Prostate gland (tissue), 2 donors: ENCODE measurements around the gene PRCC. TPM values are rescaled to one million over a fixed set of nuclear protein-coding genes. Genes with fewer than 3 reads are reported as not detected.
"Not testable (repeated sequence)": the region's sequence is repeated elsewhere in the genome, so short reads cannot be mapped to it uniquely, and the experiment has no call there.

Source experiments
- DNase-seq: peaks from one replicate; pipeline ENCODE4 v3.0.0-alpha.2; 2019; ENCODE audit warnings: low spot score
- H3K27ac ChIP-seq, 2 donors: fragments of 200-600 bp; sonication (generic); 2 replicates each; pipeline ENCODE4 v1.5.1; 2017 to 2019
- H3K27me3 ChIP-seq: fragments of 200-600 bp; sonication (generic); replicated peaks from 2 replicates; pipeline ENCODE4 v1.5.1; 2019; ENCODE audit not compliant: insufficient read depth
- H3K36me3 ChIP-seq, 2 donors: fragments of 200-600 bp; sonication (generic); 1 replicate in 1 of 2; 2 replicates in 1 of 2; pipeline versions ENCODE4 v1.5.1 to v1.8.1; 2017 to 2019
- H3K4me1 ChIP-seq: fragments of 200-600 bp; sonication (generic); replicated peaks from 2 replicates; pipeline ENCODE4 v1.5.1; 2019
- H3K4me3 ChIP-seq, 2 donors: fragments of 200-600 bp; sonication (generic); 2 replicates each; pipeline ENCODE4 v1.5.1; 2017 to 2019
- H3K9me3 ChIP-seq: fragments of 200-600 bp; sonication (generic); 2 replicates; pipeline ENCODE4 v1.5.1; 2017
- POLR2A ChIP-seq: fragments of 450-650 bp; IDR thresholded peaks from one replicate; pipeline ENCODE4 v1.6.1; 2016; ENCODE audit warnings: antibody characterized with exemption, mild to moderate bottlenecking
- POLR2AphosphoS5 ChIP-seq: sonication (generic); formaldehyde crosslinking; IDR thresholded peaks from one replicate; pipeline ENCODE4 v1.6.1; 2017; ENCODE audit warnings: antibody characterized with exemption
- WGBS: methylation state at CpG from one replicate; pipeline ENCODE4 v1.1.5; 2018; 5-methylcytosine and 5-hydroxymethylcytosine counted together
- intact Hi-C: fragments of 100-400 bp; cut with DNase I; formaldehyde crosslinking; loops from one replicate; pipeline ENCODE4 v1.14.2; 2022
- total RNA-seq, 2 donors: library from RNA; depleted of rRNA; stranded (reverse); fragments of >200 nt; gene quantifications; one replicate each; pipeline ENCODE4 v1.1.0, GENCODE V29; 2016
- TF ChIP-seq, protein P1 (sequence below), 4 experiments: fragments of 200-600 bp in 2 of 4; fragments of 450-650 bp in 2 of 4; sonication (generic) in 2 of 4; IDR thresholded peaks; 1 replicate in 3 of 4; 2 replicates in 1 of 4; pipeline ENCODE4 v1.5.1; 2016 to 2019; ENCODE audit warnings: antibody characterized with exemption in 4 of 4, mild to moderate bottlenecking in 2 of 4, moderate library complexity in 2 of 4

PRCC gene
- total RNA-seq, 2 donors from 2014 or later: 33.0 to 61.5 TPM

DNA sequence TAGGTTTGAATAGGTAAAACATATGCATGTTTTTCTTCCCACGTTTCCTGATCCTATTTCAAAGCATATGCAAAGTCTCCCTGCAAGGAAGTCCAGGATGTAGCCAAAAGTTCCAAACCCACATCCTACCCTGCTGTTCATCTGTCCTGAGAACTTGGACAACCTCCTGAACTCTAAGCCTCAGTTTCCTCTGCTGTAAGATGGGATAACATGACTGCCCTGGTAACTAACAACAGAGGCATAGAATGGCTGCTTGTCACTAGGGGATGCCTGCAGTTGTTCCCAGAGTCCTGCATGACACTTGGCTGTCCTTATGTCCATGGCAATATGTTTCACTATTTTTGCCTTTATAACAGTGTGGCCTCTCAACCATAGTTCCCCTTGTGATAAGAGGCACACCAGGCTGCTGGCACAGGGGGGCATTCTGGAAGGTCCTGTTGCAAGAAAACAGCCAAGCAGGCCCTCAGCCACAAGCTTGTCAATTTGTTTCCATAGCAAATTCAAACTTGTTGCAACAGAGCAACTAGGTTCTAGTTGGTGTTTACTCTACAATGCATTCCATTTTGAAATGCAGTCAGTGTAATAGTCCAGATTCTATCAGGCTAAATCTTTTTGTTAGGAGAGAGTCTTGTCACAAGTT, 14.4 kb upstream of the PRCC start:
- Histone ChIP-seq H3K9me3 (no peaks in the 10 kb centered on the region), H3K27ac (peak overlapping the region; percentile 96 to 97), H3K36me3 (no peaks in the 10 kb centered on the region), H3K4me3 (peak overlapping the region in 1 of 2 donors; percentile 99), H3K4me1 (peaks cover 11% of the 10 kb centered on the region), H3K27me3 (no peaks in the 10 kb centered on the region)
- intact Hi-C loops: no loop called here
- WGBS: 0% methylated on average over 1 of the region's 1 CpG
- TF ChIP-seq POLR2AphosphoS5 (peak; percentile 27), POLR2A (no peak)
- TF ChIP-seq, protein P1, sequence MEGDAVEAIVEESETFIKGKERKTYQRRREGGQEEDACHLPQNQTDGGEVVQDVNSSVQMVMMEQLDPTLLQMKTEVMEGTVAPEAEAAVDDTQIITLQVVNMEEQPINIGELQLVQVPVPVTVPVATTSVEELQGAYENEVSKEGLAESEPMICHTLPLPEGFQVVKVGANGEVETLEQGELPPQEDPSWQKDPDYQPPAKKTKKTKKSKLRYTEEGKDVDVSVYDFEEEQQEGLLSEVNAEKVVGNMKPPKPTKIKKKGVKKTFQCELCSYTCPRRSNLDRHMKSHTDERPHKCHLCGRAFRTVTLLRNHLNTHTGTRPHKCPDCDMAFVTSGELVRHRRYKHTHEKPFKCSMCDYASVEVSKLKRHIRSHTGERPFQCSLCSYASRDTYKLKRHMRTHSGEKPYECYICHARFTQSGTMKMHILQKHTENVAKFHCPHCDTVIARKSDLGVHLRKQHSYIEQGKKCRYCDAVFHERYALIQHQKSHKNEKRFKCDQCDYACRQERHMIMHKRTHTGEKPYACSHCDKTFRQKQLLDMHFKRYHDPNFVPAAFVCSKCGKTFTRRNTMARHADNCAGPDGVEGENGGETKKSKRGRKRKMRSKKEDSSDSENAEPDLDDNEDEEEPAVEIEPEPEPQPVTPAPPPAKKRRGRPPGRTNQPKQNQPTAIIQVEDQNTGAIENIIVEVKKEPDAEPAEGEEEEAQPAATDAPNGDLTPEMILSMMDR (IDR thresholded peaks at IDR 0.05): no peak
- DNase-seq: no peak

DNA sequence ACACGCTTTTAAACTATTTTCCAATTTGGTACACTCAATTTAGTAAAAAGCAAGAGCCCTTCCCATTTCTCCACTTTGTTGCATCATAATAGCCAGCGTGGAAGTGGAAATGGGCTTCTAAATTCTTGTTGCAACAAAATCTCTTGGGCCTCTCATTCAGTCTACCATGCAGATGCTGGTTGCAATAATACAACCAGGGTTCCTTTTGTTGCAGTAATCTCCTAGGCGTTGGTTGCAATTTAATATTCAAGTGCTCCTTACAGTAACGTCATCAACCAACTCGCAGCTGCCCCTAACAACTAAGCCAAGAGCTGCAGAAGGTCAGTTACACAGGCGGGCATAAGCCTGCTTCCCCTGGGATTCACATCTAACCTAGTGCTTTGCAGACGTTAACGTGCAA, 13.1 kb upstream of the PRCC start:
- WGBS: 82% methylated on average over 8 of the region's 8 CpGs
- TF ChIP-seq, protein P1 (IDR thresholded peaks at IDR 0.05): no peak
- TF ChIP-seq POLR2AphosphoS5: no peak
- no peak for TF ChIP-seq POLR2A
- no peak for DNase-seq

DNA sequence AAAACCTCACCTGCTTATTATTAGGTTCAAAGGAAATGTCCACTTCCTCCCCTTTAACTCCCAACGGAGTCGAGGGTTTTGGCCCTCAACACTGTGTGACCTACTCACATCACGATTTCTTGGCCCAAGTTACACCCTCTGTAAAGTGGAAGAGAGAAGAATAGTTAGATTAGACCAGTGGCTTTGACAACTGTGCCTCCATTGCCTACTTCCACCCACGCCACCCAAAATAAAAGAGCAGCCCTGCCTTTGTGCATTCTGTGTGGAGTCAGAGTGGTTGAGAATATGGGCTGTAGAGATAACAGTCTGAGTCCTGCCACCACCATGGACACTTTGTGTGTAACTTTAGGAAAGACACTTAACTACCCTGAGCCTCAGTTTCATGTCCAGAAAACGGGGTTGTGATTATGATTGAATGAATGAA, 11.8 kb upstream of the PRCC start:
- Histone ChIP-seq H3K36me3 (no peaks in the 10 kb centered on the region), H3K27ac (no peak overlapping the region), H3K9me3 (no peaks in the 10 kb centered on the region), H3K27me3 (no peaks in the 10 kb centered on the region), H3K4me3 (no peak overlapping the region), H3K4me1 (no peaks in the 10 kb centered on the region)
- intact Hi-C loops: no loop called here
- 73% methylated on average over 5 of the region's 5 CpGs for WGBS
- TF ChIP-seq POLR2A: no peak
- TF ChIP-seq POLR2AphosphoS5: no peak
- TF ChIP-seq, protein P1 (IDR thresholded peaks at IDR 0.05): no peak
- DNase-seq: no peak

More for the DNA sequence above, 13.1 kb upstream of the PRCC start:
- H3K36me3 ChIP-seq: no peaks in the 10 kb centered on the region
- no peaks in the 10 kb centered on the region for H3K27me3 ChIP-seq
- intact Hi-C loops: no loop called here
- H3K4me3 ChIP-seq: no peak overlapping the region
- no peak overlapping the region for H3K27ac ChIP-seq
- no peaks in the 10 kb centered on the region for H3K9me3 ChIP-seq
- H3K4me1 ChIP-seq: peaks cover under 1% of the 10 kb centered on the region

DNA sequence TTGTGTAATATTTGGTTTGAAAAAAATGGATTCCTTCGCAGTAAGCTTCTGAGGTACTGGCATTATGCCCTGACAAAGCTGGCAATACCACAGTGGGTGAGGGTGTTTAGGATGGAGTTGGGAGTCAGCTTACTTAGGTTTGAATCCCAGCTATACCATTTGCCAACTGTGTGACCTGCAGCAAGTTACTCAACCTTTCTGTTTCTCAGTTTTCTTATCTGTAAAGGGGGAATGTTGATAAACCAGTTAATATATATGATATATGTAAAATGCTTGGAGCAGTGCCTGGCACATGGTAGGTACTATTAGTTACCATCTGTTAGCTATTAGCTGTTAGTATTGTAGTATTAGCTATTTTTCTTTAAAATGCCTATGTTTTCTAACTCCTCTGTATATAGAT, 11.0 kb upstream of the PRCC start:
- Histone ChIP-seq H3K27ac (no peak overlapping the region), H3K36me3 (no peaks in the 10 kb centered on the region), H3K9me3 (no peaks in the 10 kb centered on the region), H3K4me3 (no peak overlapping the region), H3K27me3 (no peaks in the 10 kb centered on the region), H3K4me1 (no peaks in the 10 kb centered on the region)
- 95% methylated on average over 1 of the region's 1 CpG for WGBS
- TF ChIP-seq POLR2A: no peak
- no peak for TF ChIP-seq POLR2AphosphoS5
- TF ChIP-seq, protein P1 (IDR thresholded peaks at IDR 0.05): no peak
- intact Hi-C loops: no loop called here
- no peak for DNase-seq

DNA sequence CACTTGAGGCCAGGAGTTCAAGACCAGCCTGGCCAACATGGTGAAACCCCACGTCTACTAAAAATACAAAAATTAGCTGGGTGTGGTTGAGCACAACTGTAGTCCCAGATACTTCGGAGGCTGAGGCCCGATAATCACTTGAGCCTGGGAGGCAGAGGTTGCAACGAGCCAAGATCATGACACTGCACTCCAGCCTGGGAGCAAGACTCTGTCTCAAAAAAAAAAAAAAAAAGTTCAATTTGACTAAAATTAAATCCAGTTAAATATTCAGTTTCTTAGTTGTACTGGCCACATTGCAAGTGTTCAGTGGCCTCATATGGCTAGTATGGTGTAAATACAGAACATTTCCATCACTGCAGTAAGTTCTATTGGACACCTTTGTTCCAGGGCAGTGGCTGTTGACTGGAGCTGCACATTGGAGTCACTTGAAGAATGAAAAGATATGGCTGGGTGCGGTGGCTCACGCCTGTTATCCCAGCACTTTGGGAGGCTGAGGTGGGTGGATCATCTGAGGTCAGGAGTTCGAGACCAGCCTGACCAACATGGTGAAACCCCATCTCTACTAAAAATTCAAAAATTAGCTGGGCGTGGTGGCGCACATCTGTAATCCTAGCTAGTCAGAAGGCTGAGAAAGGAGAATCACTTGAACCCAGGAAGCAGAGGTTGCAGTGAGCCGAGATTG, 9.6 kb upstream of the PRCC start:
- H3K9me3 ChIP-seq, intact Hi-C loops, H3K4me1 ChIP-seq, H3K36me3 ChIP-seq, DNase-seq, H3K4me3 ChIP-seq, H3K27ac ChIP-seq, H3K27me3 ChIP-seq: not testable (repeated sequence)
- 97% methylated on average over 10 of the region's 10 CpGs for WGBS
